SK-N-DZ (cell line): Measurements from ENCODE around the gene ZRANB3.
"Not testable (repeated sequence)": the region's sequence is repeated elsewhere in the genome, so short reads cannot be mapped to it uniquely, and the experiment has no call there.

ENCODE experiments used
- DNase-seq: peaks from one replicate; pipeline ENCODE4 v3.0.0-alpha.2; 2015; ENCODE audit warnings: low spot score

ZRANB3 gene

DNA sequence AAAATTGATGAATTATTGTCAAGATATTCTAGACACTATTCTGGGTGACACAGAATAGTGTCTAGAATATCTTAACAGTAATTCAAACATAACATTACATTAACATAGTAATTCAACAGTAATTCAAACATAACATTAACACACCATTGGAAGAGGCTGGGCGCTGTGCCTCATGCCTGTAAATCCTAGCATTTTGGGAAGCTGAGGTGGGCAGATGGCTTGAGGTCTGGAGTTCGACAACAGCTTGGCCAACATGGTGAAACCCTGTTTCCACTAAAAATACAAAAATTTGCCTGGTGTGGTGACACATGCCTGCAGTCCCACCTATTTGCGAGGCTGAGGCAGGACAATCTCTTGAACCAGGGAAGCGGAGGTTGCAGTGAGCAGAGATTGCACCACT lies 195.8 kb downstream of the ZRANB3 start:
- no peak for DNase-seq

DNA sequence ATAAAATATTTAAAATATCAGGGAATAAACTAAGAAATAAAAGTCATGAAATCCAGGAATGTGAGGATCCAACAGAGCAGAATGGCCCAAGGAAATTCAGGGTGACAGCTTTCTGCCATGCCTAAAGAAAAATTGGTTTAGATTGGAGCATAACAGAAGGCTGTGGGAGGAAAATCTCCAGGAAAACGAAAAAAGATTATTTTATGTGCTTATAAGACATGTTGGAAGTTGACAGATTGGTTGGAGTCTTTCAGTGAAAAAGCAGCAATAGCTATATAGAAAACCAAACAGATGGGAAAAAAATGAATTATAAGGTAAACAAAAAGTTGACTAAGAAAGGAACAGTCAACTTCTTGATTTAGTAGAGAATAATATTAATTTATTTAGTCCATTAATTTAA lies 203.9 kb downstream of the ZRANB3 start:
- DNase-seq: no peak

DNA sequence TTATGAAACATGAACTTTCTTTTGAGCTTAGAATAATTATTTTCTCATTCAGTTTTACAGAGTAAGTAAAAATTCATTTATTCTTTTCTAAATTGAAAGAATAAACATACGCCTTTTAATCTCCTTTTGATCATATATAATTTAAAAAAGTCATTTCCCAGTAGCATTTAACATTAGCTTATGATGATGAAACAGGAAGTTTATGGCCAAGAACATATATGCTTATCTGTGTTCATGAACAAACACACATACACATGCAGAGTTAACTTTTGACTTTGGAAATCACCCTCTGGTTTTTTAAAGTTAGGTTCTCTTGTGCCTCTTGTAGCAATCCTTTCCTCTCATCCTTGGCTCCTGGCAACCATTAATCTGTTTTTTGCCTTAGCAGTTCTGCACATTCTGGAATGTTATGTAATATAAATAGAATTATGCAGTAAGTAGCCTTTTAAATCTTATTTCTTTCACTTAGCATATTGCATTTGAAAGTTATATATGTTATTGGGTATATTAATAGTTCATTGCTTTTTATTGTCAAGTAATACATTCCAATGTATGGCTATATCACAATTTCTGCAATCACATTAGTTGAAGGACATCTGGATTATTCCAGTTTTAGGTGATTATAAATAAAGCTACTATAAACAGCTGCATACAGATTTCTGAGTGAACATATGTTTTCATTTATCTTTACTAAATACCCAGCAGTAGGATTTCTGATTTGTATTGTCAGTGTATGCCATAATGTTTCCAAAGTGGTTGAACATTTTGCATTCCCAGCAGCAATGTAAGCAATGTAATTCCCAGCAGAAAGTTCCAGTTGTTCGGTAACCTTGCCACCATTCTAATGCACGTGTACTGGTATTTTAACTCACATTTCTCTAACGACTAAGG lies 210.3 kb downstream of the ZRANB3 start:
- DNase-seq: no peak

DNA sequence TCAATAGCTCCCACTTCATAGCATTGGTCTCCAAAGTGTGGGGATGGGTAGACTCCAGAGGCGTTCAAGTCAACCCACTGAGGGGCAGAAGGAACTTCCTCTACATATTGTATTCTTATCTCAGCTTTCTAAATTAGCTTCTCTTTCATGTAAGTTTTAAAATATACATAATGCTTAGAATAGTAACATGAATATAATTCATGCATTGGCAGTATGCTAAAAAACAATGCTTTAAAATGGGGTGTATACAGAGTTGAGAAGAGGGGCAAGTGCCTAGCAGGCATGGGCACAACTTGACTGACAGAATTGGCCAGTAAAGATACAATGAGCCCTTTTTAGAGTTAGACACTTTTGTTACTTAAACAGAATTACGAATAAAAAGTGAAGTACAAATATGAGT lies 212.2 kb downstream of the ZRANB3 start:
- DNase-seq: no peak

DNA sequence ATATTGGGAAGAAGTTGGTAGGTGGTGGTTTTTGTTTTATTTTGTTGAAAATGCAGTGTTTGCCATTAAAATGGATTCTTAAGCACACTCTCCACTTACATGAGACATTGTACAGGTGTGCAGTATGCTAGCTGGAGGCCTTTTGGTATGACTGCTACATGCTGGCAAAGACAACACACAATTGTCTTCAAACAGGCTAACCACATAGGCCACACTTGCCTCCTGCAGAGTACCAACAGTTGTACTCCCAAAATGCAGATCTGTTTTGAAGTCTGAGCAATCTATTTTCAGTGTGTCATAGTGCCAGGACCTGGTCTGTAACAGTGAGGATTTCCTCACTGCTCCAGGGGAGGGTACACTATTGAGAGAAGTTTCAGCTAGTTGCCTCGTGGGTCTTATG lies 213.6 kb downstream of the ZRANB3 start:
- DNase-seq: no peak

DNA sequence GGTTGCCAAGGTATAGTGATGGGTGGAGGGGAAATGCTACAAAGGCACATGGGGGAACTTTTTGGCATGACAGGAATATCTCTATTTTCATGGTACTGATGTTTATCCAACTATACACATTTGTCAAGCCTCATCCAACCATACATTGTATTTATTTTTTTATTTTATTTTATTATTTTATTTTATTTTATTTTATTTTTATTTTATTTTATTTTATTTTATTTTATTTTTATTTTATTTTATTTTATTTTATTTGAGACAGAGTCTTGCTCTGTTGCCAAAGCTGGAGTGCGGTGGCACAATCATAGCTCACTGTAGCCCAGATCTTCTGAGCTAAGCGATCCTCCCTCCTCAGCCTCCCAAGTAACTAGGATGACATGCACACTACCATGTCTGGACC lies 219.1 kb downstream of the ZRANB3 start:
- DNase-seq: no peak

DNA sequence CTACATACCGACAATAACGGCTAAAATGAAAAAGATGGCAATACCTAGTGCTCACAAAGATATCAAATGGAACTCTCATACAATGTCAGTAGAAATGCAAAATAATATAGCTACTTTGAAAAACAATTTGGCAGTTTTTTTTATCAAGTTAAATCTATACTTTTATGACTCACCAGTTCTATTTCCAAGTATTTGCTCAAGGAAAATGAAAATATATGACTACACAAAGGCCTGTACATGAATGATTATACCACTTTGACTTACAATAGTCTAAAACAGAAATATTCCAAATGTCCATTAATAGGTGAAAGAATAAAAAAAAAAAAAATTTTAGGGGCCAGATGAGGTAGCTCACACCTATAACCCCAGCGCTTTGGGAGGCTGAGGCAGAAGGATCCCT lies 219.8 kb downstream of the ZRANB3 start:
- no peak for DNase-seq

DNA sequence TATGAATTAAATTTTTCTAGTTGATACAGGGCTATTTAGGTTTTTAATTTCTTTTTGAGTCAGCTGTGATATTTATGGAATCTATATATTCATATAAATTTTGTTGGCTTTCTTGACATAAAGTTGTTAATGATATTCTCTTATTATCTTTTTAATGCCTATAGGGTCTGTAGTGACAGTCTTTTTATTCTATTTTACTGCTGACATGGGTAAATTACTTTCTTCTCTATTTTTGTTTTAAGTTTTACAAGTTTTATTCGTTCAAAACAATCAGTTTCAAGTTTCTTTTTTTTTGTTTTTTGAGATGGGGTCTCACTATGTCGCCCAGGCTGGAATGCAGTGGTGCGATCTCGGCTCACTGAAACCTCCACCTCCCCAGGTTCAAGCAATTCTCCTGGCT lies 226.3 kb downstream of the ZRANB3 start:
- no peak for DNase-seq

DNA sequence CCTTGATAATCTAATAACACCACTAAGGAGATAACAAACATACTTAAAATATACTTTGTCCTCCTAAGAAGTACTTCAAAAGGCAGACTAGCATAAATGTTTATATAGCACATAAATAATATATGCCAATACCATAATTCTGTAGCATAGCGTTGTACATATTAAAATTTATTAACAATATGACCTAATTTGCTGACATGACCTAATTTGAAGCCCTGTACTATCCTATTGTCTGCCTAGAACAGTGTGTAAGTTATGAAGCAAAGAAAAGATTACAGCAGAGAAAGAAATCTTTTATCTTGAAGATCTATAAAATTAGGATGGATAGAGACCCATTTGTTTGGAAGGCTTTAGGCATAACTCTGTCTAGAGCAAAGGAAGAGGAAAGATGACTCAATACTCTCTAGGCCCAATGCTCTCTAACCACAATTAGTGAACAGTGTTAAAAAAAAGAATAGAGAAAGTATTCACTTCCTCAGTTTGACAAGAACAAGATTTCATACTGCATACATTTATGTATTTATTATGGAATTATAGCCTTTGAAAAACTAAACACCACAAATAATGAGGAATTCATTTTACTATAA lies 231.3 kb downstream of the ZRANB3 start:
- no peak for DNase-seq

DNA sequence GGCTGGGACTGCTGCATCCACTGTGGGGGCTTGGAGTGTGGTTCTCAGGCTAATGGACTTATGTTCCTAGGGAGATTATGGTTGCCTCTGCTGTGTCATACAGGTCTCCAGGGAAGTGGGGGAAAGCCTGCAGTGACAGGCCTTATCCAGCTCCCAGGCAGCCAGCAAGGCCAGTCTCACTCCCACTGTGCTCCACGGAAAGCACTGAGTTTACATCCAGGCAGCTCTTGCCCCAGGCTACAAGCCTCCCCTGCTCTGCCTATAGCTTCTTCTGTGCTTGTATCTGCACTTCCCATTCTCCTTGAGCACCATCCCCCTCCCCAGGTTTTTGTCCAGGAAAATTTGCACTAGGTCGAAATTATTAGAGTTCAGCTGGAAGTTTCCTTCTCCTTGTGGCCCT lies 231.9 kb downstream of the ZRANB3 start:
- no peak for DNase-seq

DNA sequence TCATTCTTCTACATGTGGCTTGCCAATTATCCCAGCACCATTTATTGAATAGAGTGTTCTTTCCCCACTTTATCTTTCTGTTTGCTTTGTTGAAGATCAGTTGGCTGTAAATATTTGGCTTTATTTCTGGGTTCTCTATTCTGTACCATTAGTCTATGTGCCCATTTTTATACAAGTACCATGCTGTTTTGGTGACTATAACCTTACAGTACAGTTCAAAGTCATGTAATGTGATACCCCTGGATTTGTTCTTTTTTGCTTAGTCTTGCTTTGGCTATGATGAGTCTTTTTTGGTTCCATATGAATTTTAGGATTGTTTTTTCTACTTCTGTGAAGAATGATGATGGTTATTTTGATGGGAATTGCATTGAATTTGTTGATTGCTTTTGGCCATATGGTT lies 243.9 kb downstream of the ZRANB3 start:
- not testable (repeated sequence) for DNase-seq

DNA sequence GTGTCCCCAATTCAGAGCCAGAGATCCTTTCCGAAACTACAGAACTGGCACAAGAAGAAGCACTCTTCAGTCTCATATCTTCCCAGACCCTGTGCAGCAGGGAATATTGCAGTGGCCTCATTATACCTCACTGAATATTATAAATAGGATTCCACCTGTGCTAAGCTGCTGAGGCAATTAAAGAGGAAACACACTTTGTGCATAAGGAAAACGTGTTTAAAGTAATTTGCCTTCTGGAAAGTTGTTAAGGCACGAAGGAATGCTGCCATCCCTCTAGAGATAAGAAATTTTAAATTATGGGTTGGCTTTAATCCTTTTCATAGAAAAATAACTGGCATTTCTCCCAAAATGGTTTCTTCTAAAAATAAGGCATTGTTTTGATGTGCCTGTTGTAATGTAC lies 245.6 kb downstream of the ZRANB3 start:
- DNase-seq: no peak

DNA sequence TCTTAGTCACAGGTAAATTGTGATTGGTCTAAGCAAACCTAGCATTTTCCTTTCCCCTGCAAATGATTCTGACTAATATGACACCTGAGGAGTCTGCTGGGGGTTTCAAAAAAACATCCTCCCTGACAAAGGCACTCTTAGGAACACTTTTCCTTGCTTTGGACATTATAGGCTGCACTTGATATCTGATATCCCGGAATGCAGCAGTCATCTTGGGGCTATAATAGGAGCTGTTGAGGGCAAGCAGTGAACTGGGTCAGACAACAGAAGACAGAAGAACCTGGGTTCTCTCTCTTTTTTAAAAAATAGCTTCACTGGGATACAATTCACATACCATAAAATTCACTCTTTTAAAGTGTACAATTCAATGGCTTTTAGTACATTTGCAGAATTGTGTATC lies 249.6 kb downstream of the ZRANB3 start:
- DNase-seq: no peak

DNA sequence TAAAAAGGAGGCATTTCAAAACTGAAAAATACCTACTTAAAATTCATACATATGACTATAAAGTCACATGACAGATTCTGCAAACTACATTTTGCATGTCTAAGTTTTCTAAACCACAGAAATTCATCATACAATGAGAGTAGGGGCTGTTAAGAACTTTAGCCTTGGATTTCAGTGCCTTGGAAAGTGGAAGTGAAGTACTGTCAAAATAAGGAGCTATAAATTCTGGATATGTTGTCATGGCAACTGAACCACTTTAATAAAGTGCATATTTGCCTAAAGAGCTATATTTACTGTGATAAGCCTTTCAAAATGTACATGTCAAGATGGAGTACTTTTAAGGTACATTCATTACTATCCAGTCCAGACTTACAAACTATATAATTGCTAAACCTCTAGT lies 251.8 kb downstream of the ZRANB3 start:
- no peak for DNase-seq

DNA sequence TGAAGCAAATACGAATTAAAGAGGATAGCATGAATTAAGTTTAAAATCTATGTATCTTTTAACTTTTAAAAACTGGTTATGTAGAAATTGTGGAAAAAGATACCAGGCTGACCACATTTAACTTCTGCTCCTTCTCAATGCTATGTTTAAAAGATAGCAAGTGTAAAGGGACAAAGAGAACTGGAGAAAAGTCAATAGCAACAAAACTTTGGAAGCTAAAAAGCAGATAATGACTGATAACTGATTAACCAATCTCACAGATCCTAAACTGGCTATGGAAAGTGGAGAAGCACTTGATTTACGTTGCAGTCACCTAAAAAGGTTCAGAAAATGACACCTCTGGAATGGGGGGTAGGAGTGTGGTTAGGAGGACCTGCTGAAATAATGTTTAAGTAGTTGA lies 254.5 kb downstream of the ZRANB3 start:
- DNase-seq: no peak

DNA sequence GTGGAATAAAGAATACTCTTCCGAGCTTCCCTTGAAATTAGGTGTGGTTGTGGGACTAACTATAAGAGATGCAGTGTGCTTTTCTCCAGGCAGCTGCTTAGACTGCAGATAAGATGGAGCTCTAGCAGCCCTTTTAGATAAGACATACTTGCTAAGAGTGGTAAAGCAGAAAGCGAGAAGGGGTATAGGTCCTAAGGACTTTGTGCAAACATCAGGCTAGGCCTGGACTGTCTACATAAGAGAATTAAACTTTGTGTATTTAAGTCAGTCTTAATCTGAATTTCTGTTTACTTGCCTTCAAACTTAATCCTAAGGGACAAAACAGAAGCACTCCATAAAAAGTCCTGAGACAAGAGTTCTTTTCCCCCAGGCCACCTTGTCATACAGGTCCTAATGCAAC lies 260.0 kb downstream of the ZRANB3 start:
- DNase-seq: no peak

DNA sequence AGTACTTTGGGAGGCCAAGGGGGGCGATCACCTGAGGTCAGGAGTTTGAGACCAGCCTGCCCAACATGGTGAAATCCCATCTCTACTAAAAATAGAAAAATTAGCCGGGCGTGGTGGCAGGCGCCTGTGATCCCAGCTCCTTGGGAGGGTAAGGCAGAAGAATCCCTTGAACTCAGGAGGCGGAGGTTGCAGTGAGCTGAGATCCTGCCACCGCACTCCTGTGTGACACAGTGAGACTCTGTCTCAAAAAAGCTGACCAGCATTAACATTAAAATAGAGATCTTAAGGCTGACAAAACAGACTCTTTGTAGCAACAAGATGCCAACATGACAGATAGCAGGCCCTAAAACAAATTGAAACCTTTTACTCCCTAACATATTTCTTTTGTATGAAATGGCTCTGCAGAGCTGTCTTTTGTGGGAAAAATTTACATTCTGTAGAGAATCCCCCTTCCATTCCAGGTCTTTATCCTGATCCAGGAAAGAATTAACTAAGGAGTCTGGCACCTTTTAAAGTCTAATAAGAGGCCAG lies 265.0 kb downstream of the ZRANB3 start:
- no peak for DNase-seq

DNA sequence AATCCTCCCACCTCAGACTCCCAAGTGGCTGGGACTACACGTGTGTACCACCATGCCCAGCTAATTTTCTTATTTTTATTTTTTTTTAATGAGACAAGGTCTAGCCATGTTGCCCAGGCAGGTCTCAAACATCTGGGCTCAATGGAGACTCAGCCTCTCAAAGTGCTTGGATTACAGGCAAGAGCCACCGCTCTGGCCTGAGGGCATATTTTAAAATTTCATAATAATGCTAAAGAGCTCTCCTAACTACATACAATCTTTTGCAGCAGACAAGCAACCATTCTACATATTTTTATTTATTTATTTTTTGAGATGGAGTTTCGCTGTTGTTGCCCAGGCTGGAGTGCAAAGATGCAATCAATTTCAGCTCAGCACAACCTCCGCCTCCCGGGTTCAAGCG lies 271.9 kb downstream of the ZRANB3 start:
- DNase-seq: no peak

DNA sequence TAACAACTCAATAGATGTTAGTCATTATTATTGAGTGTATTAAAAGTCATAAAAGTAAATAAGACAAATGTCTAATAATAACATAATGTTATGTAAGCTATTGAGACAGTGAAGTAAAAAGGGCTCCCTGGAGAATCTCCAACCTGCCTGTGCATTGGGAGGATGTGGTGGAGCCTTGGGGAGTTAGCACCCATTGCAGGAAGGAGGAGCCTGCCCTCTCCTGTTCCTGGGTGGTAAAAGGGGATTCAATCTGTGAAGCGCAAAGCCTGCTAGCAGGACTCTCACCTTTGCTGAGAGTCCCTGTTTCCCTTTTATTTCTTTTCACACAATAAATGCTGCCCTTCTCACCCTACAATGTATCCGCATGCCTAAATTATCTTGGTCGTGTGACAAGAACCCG lies 272.8 kb downstream of the ZRANB3 start:
- no peak for DNase-seq

DNA sequence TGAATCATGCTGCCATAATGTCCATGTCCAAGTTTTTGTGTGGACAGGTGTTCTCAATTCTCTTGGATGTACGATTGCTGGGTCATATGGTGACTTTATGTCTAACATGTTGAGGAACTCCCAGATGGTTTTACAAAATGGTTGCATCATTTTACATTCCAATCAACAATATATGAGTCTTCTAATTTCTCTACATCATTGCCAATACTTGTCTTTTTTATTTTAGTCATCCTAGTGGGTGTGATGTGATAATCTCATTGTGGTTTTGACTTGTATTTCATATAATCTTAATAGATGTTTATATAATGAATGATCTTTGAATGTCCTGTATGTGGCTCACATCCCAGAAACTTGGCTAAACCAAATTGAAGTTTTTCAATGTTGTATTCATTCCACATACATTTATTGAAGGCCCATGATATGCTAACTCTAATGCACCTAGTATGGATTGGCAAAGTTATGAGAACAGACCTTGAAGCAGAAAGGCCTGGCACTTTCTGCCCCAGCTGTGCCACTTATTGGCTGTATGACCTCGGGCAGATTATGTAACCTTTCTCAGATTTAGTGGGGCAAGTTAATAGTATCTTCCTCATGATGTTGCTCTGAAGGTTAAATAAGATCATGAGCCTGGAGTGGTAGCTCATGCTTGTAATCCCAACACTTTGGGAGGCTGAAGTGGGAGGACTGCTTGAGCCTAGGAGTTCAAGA lies 273.5 kb downstream of the ZRANB3 start:
- no peak for DNase-seq

DNA sequence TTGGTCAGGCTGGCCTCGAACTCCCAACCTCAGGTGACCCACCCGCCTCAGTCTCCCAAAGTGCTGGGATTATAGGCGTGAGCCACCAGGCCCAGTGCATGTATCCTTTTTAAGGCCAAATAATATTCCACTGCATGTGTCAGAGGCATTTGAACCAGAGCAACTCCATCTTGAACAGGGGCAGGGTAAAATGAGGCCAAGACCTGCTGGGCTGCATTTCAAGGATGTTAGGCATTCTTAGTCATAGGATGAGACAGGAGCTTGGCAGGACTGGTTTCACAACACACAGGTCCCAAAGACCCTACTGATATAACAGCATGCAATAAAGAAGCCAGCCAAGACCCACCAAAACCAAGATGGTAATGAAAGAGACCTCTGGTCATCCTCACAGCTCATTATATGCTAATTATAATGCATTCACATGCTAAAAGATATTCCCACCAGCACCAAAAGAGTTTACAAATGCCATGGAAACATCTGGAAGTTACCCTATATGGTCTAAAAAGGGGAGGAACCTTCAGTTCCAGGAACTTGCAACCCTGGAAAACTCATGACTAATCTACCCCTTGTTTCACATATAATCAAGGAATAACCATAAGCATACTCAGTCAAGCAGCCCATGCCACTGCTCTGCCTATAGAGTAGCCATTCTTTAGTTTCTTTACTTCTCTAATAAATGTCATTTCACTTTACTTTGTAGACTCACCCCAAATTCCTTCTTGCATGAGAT lies 274.3 kb downstream of the ZRANB3 start:
- no peak for DNase-seq

DNA sequence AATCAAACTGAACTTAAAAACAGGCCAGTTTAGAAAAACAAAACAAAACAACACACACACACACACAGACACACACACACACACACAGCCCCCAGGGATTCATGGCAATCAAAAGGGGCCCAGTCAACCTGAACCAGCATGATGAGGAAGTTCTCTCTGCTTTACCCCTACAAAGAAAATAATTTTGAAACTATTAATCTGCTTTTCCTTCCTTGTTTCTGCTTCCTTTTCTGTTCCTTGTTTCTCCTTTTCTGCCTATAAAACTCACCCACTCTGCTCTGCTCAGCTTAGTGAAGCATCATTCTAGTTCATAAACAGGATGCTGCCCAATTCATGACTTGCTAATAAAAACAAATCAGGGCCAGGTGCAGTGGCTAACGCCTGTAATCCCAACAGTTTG lies 275.8 kb downstream of the ZRANB3 start:
- no peak for DNase-seq
